22Rv1 (cell line): Measurements from ENCODE around the gene RORC.

Source experiments
- CTCF ChIP-seq: fragments of 450-650 bp; IDR thresholded peaks from 2 replicates; pipeline ENCODE4 v1.5.1; 2017; ENCODE audit warnings: mild to moderate bottlenecking
- ZFX ChIP-seq: fragments of 450-650 bp; IDR thresholded peaks from 2 replicates; pipeline ENCODE4 v1.6.1; 2017; ENCODE audit warnings: antibody characterized with exemption, borderline replicate concordance

GRCh38 chr1:151814426-151814825 is 17.2 kb downstream of the RORC start:
- no peak for TF ChIP-seq CTCF
- no peak for TF ChIP-seq ZFX
